GM18909 (cell line): ENCODE results near the gene CCNG2.

Experiments used
- ATAC-seq: cut with Tn5 transposase; IDR thresholded peaks from one replicate; pipeline ENCODE4 v1.9.1; 2021; ENCODE audit warnings: mild to moderate bottlenecking; ENCODE audit not compliant: unreplicated experiment, poor library complexity

The CCNG2 gene

DNA sequence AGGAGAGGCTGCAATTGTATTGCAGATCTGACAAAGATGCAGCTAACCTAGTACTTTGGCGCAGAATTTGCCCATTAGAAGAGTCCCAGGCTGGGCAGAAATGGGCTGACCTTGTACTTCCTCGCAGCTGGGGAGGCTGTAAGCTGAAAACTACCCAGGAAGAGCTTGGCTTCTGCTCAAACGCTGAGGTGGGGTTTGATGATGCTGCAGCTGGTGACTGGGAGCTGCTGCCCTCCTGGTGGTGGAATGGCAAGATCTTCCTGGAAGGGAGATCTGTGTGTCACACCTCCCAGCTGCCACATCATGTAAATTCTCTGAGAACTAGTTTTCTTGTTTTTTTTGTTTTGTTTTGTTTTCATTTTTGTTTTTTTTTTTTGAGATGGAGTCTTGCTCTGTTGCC is 17.4 kb downstream of the CCNG2 start:
- ATAC-seq: no peak

DNA sequence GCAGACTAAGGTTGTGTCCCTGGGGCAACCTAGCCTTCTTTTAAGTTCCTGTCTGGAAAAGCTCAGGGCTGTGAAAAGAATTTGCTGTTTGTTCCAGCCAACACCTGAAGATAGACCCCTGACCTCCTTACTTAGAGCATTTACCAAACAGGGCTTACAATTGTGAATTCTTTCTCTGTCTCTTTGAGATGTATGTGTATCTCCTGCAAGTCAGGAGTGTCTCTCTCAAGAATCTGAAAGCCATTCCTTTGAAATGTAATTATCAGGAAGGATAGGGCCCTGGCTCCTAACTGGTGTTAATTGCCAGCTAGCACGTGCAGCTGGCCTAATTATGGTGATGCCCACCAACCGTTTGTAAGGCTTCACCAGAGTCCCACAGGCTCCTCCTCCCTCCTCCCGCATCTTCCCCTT is 18.2 kb downstream of the CCNG2 start:
- ATAC-seq: no peak

DNA sequence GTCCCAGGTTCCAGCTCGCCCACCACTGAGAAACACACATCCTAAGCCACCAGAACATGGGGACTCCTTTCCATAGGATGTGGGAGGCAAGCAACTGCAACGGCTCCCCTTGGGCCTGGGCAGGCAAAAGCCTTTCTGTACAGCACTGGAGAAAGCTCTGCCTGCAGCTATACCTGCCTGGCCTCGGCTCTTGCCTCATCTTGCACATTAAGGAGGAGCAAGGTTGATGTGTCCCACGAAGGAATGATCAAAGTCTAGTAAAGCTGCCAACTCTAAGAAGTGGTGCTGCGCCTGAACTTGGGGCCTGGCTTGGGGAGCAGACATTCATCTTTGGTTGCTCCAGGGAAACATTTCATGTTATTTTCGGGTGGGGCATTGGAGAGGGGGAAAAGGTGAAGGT is 19.6 kb downstream of the CCNG2 start:
- ATAC-seq: no peak

DNA sequence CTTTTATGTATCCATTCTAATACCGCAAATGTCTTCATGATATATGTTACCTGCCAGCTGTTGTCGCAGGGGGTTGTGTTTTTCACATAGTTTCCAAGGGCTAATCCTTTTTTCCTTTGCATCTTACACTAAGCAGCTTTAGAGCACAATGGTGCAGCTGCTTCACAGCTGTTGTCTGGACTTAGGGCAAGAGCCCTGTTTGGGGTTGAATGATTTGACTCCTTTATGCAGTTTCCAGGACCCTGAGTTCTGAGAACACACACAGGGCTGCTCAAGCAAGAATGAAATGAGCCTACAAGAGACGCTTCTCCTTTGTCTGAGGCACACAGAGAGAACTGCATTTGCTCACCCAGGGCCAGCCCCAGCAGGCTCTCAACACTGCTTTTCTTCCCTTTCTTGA is 20.2 kb downstream of the CCNG2 start:
- ATAC-seq: no peak

DNA sequence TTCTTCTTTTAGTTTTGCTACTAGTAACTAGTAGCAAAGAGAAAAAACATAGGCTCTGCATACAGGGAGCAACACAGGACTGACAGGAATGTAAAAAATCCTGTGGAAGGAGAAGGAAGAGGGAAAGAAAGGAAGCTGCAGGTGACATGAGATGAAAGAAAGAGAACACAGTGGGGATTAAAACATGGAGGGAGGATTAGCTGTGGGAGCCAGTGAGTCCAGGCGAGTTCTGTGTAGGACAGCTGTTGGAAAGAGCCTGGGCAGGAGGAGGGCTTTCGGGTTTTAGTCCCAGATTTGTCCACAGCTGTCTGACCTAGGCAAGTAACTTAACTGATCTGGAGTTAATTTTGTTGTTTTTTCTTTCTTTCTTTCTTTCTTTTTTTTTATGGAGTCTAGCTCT is 21.6 kb downstream of the CCNG2 start:
- no peak for ATAC-seq

DNA sequence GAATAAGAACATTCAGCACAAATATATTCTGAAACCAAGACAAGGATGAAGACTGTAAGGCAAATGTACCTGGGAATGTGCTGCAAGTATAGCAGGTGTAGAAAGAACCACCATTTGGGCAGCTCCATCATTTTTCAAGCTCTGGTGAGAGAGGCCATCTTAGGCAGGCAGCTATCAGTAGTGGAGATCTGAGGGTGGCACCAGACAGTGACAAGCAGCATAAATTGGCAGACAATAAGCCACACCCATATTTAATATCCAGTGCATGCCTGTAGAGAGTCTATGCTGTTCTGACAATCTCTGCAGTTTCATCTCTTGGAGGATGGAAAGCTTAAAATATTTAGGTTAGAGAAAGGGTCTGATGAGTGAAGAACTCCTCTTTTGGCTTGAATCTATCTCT is 22.5 kb downstream of the CCNG2 start:
- ATAC-seq: no peak

DNA sequence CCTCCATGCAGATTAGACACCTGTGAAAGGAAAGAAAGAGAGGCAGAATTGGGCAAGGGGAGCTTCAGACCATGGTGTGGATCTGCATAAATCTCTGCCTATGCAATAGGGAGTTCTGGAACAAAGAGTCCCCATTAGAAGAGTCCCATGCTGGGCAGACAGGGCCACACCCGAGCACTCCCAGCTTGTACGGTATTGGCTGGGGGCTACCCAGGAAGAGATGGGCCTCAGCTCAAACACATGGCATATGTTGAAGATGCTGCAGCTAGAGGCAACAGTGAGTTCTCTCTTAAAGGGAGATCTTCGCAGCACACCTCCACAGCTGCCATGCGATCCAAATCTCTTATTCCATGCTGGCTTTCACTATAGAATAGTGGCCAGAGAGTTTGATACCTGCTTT is 24.7 kb downstream of the CCNG2 start:
- no peak for ATAC-seq

DNA sequence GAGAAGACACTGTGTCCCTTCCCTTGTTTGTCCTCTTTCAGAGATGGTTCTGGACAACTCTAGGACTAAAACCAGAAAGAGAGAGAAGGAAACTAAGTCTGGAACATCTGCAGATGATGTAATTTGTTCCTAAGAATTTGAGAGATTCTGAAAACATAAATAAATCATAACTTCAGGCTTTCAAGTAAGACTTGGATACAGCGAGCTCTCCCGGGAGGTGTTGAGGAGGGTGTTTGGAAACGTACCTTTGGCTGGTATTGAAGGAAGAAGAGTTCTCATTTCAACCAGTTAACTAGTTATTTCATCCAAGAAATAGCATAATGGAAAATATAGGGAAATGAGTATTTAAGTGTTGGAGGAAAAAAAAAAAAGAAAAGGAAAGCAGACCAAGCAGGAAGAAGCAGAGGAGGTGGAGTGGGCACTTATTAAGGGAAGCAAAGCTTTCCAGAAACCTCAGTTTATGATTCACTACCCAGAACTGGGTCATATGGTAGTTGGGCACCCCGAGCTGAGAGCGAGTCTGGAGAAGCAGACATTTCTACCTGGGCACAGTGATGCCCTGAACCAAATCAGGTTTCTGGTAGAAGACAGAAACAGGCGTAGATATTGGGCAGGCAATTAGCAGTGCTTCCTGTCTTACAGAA is 26.9 kb downstream of the CCNG2 start:
- ATAC-seq: no peak

DNA sequence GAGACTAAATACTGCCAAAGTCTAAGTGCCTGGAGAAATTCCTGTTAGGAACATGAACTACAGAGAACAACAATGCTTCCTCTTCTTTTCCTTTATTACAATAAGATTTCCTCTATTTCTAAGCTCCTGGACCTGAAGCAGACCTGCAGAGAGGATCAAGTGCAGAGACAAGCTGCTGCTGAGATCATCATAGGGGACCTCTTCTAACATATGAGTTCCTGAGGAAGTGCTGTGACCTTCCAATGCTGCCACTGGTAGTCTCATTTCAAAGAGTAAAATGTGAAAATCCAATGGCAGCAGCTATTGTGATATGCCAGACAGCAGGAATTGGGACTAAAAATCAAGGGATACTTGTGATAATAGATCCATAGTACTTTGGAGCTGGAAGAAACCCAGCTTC is 28.0 kb downstream of the CCNG2 start:
- no peak for ATAC-seq

DNA sequence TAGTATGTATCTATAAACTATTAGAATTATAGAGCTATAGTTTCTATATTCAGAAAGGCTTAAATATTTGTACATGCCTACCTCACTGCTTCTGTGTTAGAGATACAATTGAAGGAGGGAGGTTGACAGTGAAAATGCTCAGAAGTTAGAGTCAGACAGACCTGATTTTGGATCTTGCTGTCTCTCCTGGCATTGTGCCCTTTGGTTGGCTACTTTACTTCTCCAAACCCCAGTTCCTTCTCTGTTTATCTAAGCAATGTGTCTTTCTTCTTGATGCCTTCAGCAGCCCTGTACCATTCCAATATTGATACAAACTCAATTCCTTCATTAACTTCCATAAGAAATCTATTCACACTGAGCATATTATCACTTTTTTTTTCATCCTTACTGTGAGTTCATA is 28.7 kb downstream of the CCNG2 start:
- ATAC-seq: no peak

DNA sequence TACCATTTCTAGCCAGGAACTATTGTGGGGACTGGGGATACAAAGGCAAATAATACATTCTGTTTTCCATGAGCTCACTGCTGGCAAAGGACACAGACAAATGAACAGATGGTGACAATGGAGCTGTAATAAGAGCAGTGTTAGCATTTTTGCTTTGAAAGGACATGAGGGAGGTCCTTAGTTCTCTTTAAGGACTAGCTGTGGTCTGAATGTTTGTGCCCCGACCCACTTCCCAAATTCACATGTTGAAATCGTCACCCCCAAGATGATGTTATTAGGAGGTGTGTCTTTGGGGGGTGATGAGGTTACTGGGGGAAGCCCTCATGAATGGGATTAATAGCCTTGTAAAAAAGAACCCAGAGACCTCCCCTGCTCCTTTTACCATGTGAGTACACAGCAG is 30.3 kb downstream of the CCNG2 start:
- no peak for ATAC-seq

DNA sequence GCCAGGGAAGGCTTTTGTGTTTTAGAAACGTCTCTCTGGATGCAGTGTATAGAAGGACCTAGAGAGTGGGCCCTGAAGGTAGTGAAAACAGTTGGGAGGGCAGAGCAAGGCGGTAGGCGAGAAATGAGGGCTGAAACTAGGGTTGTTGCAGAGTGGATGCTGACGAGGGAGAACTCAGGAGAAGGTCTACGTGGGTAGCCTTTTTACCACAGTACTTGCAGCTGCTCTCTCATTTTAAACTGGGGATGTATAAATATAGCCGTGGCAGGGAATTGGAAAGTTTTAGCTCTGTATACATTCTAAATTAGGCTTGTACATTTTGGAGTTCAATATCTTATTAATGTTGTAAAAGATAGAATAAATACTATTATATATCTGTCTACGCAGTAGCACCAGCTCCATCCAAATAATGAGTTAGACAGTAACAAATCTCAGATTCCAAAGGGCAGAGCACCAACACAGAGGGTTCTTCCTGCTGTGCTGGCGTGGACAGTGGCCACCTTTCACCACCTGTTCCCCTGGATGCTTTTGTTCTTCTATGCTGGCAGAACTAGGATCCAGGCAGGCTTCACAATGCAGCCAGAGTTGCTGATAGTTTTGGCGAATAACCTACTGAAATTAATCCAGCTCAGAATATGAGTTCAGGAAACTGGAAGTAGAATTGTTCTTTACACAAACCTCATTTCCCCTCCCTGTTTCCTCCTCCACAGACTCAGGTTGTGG is 31.7 kb downstream of the CCNG2 start:
- ATAC-seq: no peak

DNA sequence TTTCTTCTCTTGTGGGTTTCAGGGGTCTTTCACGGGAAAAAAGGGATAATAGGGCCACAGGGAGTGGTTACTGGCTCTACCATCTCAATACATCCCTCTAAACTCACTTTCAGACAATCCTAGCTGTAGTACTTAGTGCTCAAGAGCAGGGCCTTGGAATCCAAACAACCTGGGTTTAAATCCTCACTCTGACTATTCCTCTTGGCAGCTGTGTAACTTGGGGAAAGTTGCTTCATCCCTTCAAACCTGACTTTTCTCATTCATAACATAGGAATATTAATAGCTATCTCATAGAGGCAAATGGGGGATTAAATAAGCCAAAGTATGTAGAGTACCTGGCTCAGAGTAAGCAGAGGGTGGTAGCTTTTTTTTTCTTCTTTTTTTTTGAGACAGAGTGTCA is 32.4 kb downstream of the CCNG2 start:
- no peak for ATAC-seq

DNA sequence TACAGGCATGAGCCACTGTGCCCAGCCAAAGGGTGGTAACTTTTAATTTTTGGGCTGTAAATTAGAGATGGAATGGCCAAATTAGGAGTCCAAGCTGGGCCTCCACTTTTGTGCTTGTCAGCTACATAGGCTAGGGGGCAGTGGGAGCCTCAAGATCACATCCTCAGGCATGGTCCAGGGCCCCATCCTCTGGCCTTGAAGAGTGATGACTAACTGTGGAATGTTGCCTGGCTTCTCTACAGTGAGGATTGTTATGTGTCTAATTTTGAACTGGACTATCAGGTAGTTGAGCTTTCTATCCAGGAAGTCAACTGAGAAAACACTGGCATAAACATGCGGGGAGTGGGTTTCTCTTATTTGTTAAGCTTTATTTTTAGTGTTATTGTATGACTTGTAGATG is 33.0 kb downstream of the CCNG2 start:
- no peak for ATAC-seq

DNA sequence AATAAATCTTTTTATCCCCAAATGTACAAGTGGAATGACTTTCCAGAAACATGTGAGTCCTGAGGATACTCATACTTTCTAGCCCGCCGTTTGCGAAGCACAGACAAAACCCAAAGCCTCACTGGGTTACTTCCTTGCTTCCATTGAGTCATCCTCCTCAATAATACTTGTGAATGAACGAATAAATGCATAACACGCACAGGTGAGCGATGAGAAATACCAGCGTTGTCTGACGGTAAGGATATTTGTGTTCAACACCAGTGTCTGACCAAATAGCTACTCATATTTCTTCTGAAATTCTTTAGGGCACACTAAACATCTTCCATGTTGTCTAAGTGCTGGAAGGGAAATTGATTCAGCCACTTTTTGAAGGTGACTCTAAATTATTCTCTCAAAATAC is 36.0 kb downstream of the CCNG2 start:
- no peak for ATAC-seq

DNA sequence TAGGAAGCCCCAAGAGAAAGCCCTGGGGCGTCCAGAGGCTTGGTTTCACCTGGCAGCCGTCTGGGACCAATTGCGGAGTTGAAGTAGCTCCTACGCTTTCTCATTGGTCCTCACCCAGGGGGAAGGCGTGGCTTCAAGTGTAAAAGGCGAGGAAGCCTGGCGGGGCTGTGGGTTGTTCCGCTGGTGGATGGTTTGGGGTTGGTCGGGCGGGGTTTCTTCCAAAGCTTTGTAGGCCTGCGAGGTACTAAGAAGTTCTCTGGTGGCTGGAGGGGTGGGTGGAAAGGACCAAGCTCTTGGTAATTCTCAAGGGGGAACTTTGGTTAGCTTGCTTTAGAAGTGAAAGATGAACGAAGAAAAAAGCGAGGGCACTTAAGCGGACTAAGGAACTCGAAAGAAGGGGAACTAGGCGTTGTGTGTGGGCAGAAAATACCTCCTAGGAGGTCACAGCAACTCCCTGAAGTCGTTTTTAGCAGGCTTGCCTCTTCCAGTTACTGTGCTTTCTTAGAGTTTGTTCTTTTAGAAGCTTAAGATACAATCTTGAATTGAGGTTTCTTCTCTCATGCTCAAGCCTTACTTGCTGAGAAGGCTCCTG is 36.6 kb downstream of the CCNG2 start:
- peak; percentile 95 for ATAC-seq

DNA sequence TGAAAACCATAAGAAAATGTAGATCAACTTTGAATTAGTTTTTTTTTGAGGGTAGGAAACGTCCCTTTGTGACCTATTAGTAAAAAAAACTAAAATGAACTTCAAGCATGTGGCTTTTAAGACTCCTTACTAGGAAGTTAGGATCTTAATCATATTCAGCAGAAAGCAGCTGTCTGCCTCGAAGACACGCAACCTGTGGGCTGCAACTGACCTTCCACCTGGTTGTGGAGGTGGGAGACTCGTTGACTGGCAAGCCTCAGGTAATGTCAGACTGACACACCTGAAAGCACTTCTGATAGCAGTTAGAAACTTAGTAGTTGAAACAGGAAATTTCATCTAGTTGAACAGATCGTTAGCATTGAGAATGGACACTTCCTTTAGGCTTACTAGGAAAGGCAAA is 37.4 kb downstream of the CCNG2 start:
- no peak for ATAC-seq

DNA sequence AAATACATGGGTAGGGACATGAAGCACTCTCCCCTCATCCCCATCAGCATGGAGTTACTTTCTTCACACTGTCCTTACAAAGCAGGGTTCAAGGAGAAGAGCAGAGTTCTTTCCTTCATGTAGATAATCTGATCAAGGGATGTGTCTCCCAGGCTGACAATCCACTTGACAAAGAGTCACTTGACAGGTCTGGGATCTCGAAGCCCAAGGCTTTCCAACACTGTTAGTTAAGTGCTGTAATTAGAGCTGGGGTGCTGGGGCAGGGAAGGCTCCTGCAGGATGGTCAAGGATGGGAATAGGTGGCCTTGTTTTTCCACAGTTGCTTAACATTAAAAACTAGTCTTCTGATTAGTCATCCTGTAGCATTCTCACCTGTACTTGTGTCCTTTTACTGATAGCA is 38.0 kb downstream of the CCNG2 start:
- ATAC-seq: no peak

DNA sequence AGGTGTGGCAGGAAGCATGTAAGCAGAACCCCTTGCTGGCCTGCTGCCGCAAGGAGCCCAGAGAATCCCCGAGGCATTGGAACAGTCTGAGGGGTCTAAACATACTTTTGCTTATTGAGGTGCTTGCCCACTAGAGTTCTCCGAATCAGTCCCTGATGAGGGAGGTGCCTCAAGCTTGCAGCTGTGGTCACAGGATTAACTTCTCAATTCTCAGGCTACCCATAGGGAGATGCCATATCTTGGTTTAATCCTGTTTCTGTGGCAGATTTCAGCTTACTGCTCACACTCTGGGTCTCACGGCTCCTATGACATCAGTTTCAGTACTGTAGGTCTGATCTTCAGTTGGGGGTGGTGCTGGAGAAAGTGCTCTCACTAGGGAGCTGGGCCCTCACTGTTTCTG is 39.9 kb downstream of the CCNG2 start:
- peak; percentile 39 for ATAC-seq

DNA sequence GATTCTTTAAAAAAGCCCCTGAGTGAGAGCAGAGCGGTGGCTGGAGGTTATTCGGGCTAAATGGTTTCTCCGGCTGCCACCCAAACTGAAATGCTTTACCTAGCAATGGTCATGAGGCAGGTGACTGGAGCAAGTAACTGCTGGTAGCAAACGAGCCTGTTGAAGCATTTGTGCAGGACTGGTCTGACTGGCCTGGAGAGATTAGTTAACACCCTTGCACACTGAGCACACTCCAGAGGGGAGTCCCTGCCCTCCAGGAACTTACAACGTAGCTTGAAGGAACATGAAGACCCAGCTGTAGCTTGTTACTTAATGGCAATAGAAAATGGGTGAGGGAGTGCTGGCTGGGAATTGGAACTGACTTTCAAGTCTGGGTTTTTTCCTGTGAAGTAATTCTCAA is 40.4 kb downstream of the CCNG2 start:
- ATAC-seq: no peak

DNA sequence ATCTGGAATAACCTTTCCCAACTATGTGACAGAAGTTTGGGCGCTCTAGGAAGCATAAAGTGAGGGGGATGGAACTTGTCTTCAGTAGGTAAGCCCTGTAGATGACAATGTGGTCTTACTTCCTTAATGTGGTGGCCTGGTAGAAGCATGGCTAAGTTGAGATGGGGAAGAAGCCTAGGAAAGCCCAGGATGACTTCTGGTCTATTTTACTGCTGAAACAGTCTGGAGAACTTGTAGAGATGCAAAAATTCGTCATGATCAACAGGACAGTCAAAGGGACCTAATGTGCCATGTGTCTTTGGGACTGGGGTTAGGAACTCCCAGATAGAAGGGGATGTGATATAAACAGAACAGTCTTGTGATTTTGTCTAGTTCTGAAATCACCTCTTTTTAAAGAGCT is 40.8 kb downstream of the CCNG2 start:
- no peak for ATAC-seq

DNA sequence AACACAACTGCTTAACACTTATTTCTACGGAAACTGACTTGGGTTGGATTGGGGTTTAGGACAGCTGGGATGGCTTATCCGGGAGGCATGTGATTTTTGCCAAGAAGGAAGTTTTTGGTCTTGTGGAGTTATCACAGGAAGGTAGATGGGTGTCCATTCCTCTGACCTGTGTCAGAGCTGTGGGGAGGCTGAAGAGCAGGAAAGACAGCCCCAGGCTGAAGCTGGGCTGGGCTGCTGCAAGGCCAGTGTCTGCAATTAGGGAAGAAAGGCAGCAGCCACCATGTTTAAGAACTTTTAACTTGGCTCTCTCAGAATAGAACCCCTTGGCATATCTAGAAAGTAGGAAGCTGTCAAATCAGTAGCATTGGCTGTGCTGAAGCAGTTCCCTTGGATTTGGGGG is 42.3 kb downstream of the CCNG2 start:
- ATAC-seq: no peak
